Islet precursor cell (in vitro differentiated cells): ENCODE results near the gene JMJD6.
"Not testable (repeated sequence)": the region's sequence is repeated elsewhere in the genome, so short reads cannot be mapped to it uniquely, and the experiment has no call there.

Source experiments
- DNase-seq: peaks from one replicate; pipeline ENCODE4 v3.0.0-alpha.2; 2018

JMJD6 gene

GRCh38 chr17:76716146-76716838 lies 10.1 kb downstream of the JMJD6 start:
- DNase-seq: peak; percentile 73

GRCh38 chr17:76715496-76715830 lies 10.9 kb downstream of the JMJD6 start:
- no peak for DNase-seq

GRCh38 chr17:76714822-76715495 lies 11.4 kb downstream of the JMJD6 start:
- peak; percentile 77 for DNase-seq

- DNase-seq: no peak
Measured at GRCh38 chr17:76714336-76714735, 12.1 kb downstream of the JMJD6 start.

GRCh38 chr17:76713765-76714164 lies 12.6 kb downstream of the JMJD6 start:
- DNase-seq: no peak

- not testable (repeated sequence) for DNase-seq
Measured at GRCh38 chr17:76712321-76712720, 14.1 kb downstream of the JMJD6 start.

GRCh38 chr17:76710863-76711611 lies 15.4 kb downstream of the JMJD6 start, which contains the start of gene MXRA7:
Gene MXRA7 (minus strand): TSS chr17:76710965. CDS start chr17:76710946, 19 bp downstream.
- DNase-seq: peak; percentile 91

GRCh38 chr17:76709951-76710862 lies 16.2 kb downstream of the JMJD6 start:
- peak; percentile 75 for DNase-seq

- peak; percentile 100 for DNase-seq
Measured at GRCh38 chr17:76709077-76709950, 17.1 kb downstream of the JMJD6 start.

- peak; percentile 89 for DNase-seq
Measured at GRCh38 chr17:76707985-76708807, 18.2 kb downstream of the JMJD6 start.

GRCh38 chr17:76706817-76707216 lies 19.6 kb downstream of the JMJD6 start:
- no peak for DNase-seq

GRCh38 chr17:76704805-76705204 lies 21.6 kb downstream of the JMJD6 start:
- no peak for DNase-seq

GRCh38 chr17:76702941-76703637 lies 23.3 kb downstream of the JMJD6 start:
- DNase-seq: no peak

GRCh38 chr17:76702076-76702475 lies 24.3 kb downstream of the JMJD6 start:
- no peak for DNase-seq

- DNase-seq: peak; percentile 85
Measured at GRCh38 chr17:76701471-76701967, 24.9 kb downstream of the JMJD6 start.

GRCh38 chr17:76700617-76701470 lies 25.6 kb downstream of the JMJD6 start:
- DNase-seq: peak; percentile 94

- DNase-seq: no peak
Measured at GRCh38 chr17:76700270-76700616, 26.2 kb downstream of the JMJD6 start.

- DNase-seq: not testable (repeated sequence)
Measured at GRCh38 chr17:76698466-76698977, 27.9 kb downstream of the JMJD6 start.
